ENCODE measurements around the gene OOSP2.

Gene OOSP2

DNA sequence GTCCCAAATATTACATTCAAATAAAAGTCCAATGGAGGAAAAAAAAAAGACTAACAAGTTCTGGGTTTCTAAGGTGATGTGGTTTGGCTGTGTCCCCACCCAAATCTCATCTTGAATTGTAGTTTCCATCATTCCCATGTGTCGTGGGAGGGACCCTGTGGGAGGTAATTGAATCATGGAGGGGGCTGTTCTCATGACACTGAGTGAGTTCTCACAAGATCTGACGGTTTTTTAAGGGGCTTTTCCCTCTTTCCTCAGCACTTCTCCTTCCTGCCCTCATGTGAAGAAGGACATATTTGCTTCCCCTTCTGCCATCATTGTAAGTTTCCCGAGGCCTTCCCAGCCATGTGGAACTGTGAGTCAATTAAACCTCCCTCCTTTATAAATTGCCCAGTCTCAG lies 40.3 kb downstream of the OOSP2 start:
- no peak for DNase-seq

GRCh38 chr11:60084631-60085273 lies 44.5 kb downstream of the OOSP2 start:
- no peak for DNase-seq

- no peak for DNase-seq
Observed at GRCh38 chr11:60085909-60086308, 45.7 kb downstream of the OOSP2 start.

DNA sequence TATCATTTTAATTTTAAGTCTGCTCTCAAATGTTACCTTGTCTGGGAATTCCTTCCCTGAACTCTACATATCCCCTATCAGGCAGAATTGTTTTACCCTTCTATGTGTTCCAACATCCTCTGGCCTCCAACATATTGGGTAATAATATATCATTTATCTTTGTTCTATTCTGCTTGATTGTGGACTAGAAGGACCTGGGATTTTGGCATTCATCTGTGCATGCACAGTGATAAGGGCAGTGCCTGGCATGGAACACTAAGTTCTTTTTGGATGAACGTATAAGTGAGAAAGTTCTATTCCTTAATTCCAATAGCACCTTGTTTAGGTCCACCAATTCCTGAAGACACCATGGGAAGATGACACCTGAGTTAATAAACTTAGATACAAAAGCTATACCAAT lies 47.0 kb downstream of the OOSP2 start:
- DNase-seq, result no peak

DNA sequence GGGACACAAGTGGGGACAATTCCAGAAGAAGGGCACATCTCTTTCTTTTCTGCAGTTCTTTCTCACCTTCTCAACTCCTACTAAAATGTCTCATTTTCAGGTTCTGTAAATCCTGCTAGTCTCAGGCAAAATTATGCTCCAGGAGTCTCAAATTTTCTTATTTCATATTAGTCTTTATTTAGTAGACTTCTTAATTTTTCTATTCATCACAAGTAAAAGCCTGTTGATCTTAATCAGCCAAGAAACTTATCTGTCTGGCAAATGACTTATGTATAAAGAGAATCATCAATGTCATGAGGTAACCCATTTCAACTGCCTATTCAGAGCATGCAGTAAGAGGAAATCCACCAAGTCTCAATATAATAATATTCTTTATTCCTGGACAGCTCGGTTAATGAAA lies 48.2 kb downstream of the OOSP2 start, which contains the start of gene MS4A2:
Gene MS4A2 (plus strand): TSS at position 301 of the 400 bp plus-strand sequence. CDS start 102 bp downstream, outside the sequence.
- DNase-seq, result no peak

- DNase-seq, result no peak
Observed at GRCh38 chr11:60095477-60096120, 55.4 kb downstream of the OOSP2 start.

DNA sequence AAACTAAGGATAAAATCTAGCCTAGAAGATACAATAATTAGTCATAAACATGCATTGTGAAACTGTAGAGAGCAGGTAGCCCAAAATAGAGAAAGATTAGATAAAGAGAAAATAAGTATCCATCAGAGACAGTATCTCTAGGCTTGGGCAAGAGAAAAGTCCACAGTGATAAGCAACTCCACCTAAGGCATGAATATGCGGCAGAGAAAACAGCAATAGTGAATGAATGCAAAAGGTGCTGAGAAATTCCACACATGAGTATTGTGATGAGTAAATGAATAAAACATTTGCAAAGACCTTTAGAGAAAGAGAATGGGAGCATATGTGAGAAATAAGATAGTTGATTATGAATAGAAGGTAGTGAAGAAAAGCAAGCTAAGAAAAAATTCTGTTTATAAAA lies 57.0 kb downstream of the OOSP2 start:
- no peak for DNase-seq

Measured in right forelimb (tissue), 1 donor.